Activated CD8-positive, alpha-beta T cell treated with anti-CD3 and anti-CD28 coated beads for 36 hours (primary cell): ENCODE data around the gene FBXO46. TPM values are rescaled to one million over a fixed set of nuclear protein-coding genes. Genes with fewer than 3 reads are reported as not detected.

Experiments
- ATAC-seq: fragments of 200-7000 bp; cut with Tn5 transposase; one replicate; pipeline ENCODE4 v1.10.0; 2021; ENCODE audit warnings: mild to moderate bottlenecking, moderate library complexity
- CTCF ChIA-PET: fragments of 350-600 bp; sonication (Branson Sonifier 250); formaldehyde crosslinking; loops from one replicate; lab custom pipeline; 2021; ENCODE audit warnings: antibody characterized with exemption; lab: Charles Lee
- POLR2A ChIA-PET: fragments of 350-600 bp; sonication (Branson Sonifier 250); formaldehyde crosslinking; loops from one replicate; lab custom pipeline; 2021; ENCODE audit warnings: antibody characterized with exemption; lab: Charles Lee
- DNase-seq: peaks from one replicate; pipeline ENCODE4 v3.0.0-alpha.2; 2020
- H3K27ac Mint-ChIP-seq: one replicate; pipeline ENCODE4 v1.8.0; 2021; ENCODE audit warnings: mild to moderate bottlenecking, mixed read lengths
- H3K27me3 Mint-ChIP-seq: one replicate; pipeline ENCODE4 v1.8.0; 2021; ENCODE audit warnings: mixed read lengths
- H3K36me3 Mint-ChIP-seq: one replicate; pipeline ENCODE4 v1.8.0; 2021; ENCODE audit warnings: low read depth, mixed read lengths
- H3K4me1 Mint-ChIP-seq: one replicate; pipeline ENCODE4 v1.8.0; 2021; ENCODE audit warnings: low read depth, mixed read lengths
- H3K4me3 Mint-ChIP-seq: one replicate; pipeline ENCODE4 v1.8.0; 2021; ENCODE audit warnings: mild to moderate bottlenecking, moderate library complexity, mixed read lengths
- H3K9me3 Mint-ChIP-seq: one replicate; pipeline ENCODE4 v1.8.0; 2021; ENCODE audit warnings: mixed read lengths
- CTCF ChIP-seq: fragments of 200-600 bp; IDR thresholded peaks from one replicate; pipeline ENCODE4 v1.8.0; 2022; ENCODE audit warnings: antibody characterized with exemption, mild to moderate bottlenecking
- intact Hi-C: fragments of 100-400 bp; cut with micrococcal nuclease; formaldehyde crosslinking; loops from one replicate; pipeline ENCODE4 v1.10.0; 2022
- microRNA-seq: library from miRNA; unstranded; fragments of <30 nt; microRNA quantifications from one replicate; pipeline ENCODE4 v1.2.0, GENCODE V29; 2022; ENCODE audit warnings: borderline microRNAs expressed, borderline replicate concordance
- total RNA-seq, 2 experiments: library from RNA; stranded (reverse); gene quantifications; one replicate each; pipeline ENCODE4 v1.2.3, GENCODE V29; 2021

FBXO46 gene
- total RNA-seq, 2 experiments from 2014 or later = 28.6 to 34.7 TPM

- Mint-ChIP-seq H3K27me3 (peaks cover 7% of the 10 kb centered on the region), H3K4me3 (no peak overlapping the region), H3K4me1 (peaks cover 13% of the 10 kb centered on the region), H3K36me3 (no peaks in the 10 kb centered on the region), H3K9me3 (no peaks in the 10 kb centered on the region), H3K27ac (no peak overlapping the region)
- ATAC-seq = no peak
- no peak for TF ChIP-seq CTCF
- no peak for DNase-seq
- intact Hi-C loops = no loop called here
- CTCF ChIA-PET = interaction anchor here (2.1 kb wide), 1 partner anchor 29 kb away, joined by 5 read pairs; the partner anchor contains the start of gene QPCTL
- POLR2A ChIA-PET = interaction anchor here (2.3 kb wide), 1 partner anchor 18 kb away, joined by 5 read pairs; no protein-coding TSS in a partner anchor
Observed at GRCh38 chr19:45663800-45664199, 66.9 kb downstream of the FBXO46 start.

- Mint-ChIP-seq H3K27ac (no peak overlapping the region), H3K4me1 (no peaks in the 10 kb centered on the region), H3K36me3 (no peaks in the 10 kb centered on the region), H3K27me3 (peaks cover 7% of the 10 kb centered on the region), H3K4me3 (no peak overlapping the region), H3K9me3 (no peaks in the 10 kb centered on the region)
- intact Hi-C loops = no loop called here
- DNase-seq (no peak), ATAC-seq (no peak)
- ChIA-PET POLR2A (interaction anchor here (0.5 to 1.2 kb wide), 2 partner anchors 9 to 10 kb away, joined by 3 read pairs; no protein-coding TSS in a partner anchor), CTCF (no interaction called here)
- no peak for TF ChIP-seq CTCF
Observed at GRCh38 chr19:45660636-45661035, 70.1 kb downstream of the FBXO46 start.

Small RNAs within 50 kb of the gene (microRNA-seq; reads per million reads assigned to microRNA genes)
- not detected for gene MIR642A
- gene MIR642B = not detected

Other genes with a start within 250 kb of the FBXO46 start
- 1 to 10 TPM; 2.6 to 3.0 TPM for gene RTN2, start 233.8 kb downstream of the FBXO46 start, total RNA-seq
- gene PPM1N, start 232.5 kb downstream of the FBXO46 start, total RNA-seq = 1 to 10 TPM; 3.7 to 4.2 TPM
- 100 to 1,000 TPM; 152 to 153 TPM for gene VASP, start 223.4 kb downstream of the FBXO46 start, total RNA-seq
- gene OPA3, start 146.1 kb downstream of the FBXO46 start, total RNA-seq = 10 to 100 TPM; 13.7 to 14.3 TPM
- gene GPR4, start 128.7 kb downstream of the FBXO46 start, total RNA-seq = not detected
- 100 to 1,000 TPM; 103 to 113 TPM for gene EML2, start 91.5 kb downstream of the FBXO46 start, total RNA-seq
- gene GIPR, start 62.7 kb downstream of the FBXO46 start, total RNA-seq = 1 to 10 TPM; 5.9 to 6.8 TPM
- 100 to 1,000 TPM; 918 to 967 TPM for gene SNRPD2, start 38.9 kb downstream of the FBXO46 start, total RNA-seq
- 10 to 100 TPM; 31.6 to 31.7 TPM for gene QPCTL, start 38.2 kb downstream of the FBXO46 start, total RNA-seq
- gene MEIOSIN, start 2.5 kb upstream of the FBXO46 start, total RNA-seq = not detected
- gene SIX5, start 38.4 kb upstream of the FBXO46 start, total RNA-seq = 1 to 10 TPM in 1 of 2 experiments, under 1 TPM in 1; 0.97 to 1.5 TPM
- 1 to 10 TPM; 5.8 to 8.0 TPM for gene DMPK, start 51.6 kb upstream of the FBXO46 start, total RNA-seq
- 10 to 100 TPM; 23.5 to 26.0 TPM for gene DMWD, start 61.9 kb upstream of the FBXO46 start, total RNA-seq
- gene RSPH6A, start 84.4 kb upstream of the FBXO46 start, total RNA-seq = under 1 TPM; 0.41 to 0.63 TPM
- gene SYMPK, start 132.3 kb upstream of the FBXO46 start, total RNA-seq = 100 to 1,000 TPM in 1 of 2 experiments, 10 to 100 TPM in 1; 96.8 to 114 TPM
- gene FOXA3, start 133.4 kb upstream of the FBXO46 start, total RNA-seq = under 1 TPM in 1 of 2 experiments, not detected in 1; 0.36 TPM
- 10 to 100 TPM; 15.3 to 17.2 TPM for gene IRF2BP1, start 155.2 kb upstream of the FBXO46 start, total RNA-seq
- gene MYPOP, start 171.7 kb upstream of the FBXO46 start, total RNA-seq = 1 to 10 TPM; 4.1 to 5.0 TPM
- not detected for gene NANOS2, start 183.9 kb upstream of the FBXO46 start, total RNA-seq
- not detected for gene NOVA2, start 243.0 kb upstream of the FBXO46 start, total RNA-seq